Measurements from ENCODE around the gene AOPEP. TPM values are rescaled to one million over a fixed set of nuclear protein-coding genes. Genes with fewer than 3 reads are reported as not detected.
A peak's percentile ranks its signal among the peaks of the same experiment; 100 is the strongest.

AOPEP gene
- total and polyA plus RNA-seq, 2 donors (not counting 3 experiments of a cell fraction or from before 2014, with no cell fraction given): 20.2 to 41.6 TPM

DNA sequence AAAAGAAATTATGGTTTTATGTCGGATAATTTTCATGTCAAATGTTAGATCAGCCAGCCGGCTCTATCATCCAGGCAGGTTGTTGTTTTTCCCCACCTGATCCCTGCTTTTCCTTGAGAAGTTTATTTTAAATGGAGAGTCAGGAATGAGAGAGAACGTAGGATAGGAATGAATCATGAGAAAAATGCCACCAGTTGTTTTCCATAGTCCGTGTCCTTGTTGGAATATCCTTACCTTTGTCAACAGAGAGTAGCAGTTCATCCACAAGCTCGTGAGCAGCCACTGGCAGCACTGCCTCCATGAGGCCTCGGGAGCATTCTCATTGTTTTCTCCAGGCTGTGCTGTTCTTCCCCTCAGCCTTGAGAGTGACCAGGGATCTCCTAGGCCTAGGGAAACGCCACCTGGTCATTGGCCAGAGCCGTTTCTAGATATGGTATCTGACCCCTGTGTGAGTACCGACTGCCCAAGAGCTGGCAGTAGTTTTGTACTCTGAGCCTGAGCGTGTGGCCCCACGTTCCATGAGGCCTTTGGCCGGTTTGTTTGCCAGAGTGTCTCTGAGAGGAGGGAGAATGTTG lies 297.7 kb downstream of the AOPEP start:
- DNase-seq (ENCODE audit: low read depth, low spot score) (peak; percentile 77), FAIRE-seq (peak; percentile 69)
- Histone ChIP-seq H2AFZ (ENCODE audit: low read depth, low read length) (peak overlapping the region; percentile 20), H3K9ac (replicated peaks; ENCODE audit: extremely low read depth, insufficient read depth, low read length) (peak overlapping the region; percentile 36), H3K27ac (ENCODE audit: insufficient read depth, low read depth, low read length) (peak overlapping the region; percentile 64), H4K20me1 (replicated peaks; ENCODE audit: control insufficient read depth, extremely low read depth, insufficient read depth, low read length) (no peaks in the 10 kb centered on the region), H3K4me1 (ENCODE audit: control insufficient read depth, extremely low read depth, insufficient read depth, low read length) (peaks cover 38% of the 10 kb centered on the region), H3K27me3 (ENCODE audit: control insufficient read depth in 2 of 2, insufficient read depth in 2 of 2, low read length in 2 of 2) (no peaks in the 10 kb centered on the region), H3K79me2 (ENCODE audit: control insufficient read depth, insufficient read depth, low read length) (peaks cover 19% of the 10 kb centered on the region), H3K9me1 (replicated peaks; ENCODE audit: control insufficient read depth, extremely low read depth, insufficient read depth, low read length) (no peaks in the 10 kb centered on the region), H3K4me2 (ENCODE audit: insufficient read depth, low read length) (peak overlapping the region; percentile 73), H3K9me3 (replicated peaks; ENCODE audit: control insufficient read depth, insufficient read depth, low read length) (no peaks in the 10 kb centered on the region), H3K36me3 (ENCODE audit: control insufficient read depth in 2 of 2, extremely low read depth in 1 of 2, insufficient read depth in 2 of 2, low read length in 2 of 2) (peaks cover 9 to 12% of the 10 kb centered on the region in 2 experiments), H3K4me3 (replicated peaks in 1 of 3; ENCODE audit: insufficient read depth in 1 of 3, low read depth in 1 of 3, low read length in 3 of 3) (no peak overlapping the region)
- dilution Hi-C loops (cut with MboI; ENCODE audit: extremely low pct_ligation_motif_present, low sequenced_read_pairs) (no loop called here), intact Hi-C loops (cut with micrococcal nuclease) (loop anchor here (1.0 to 2.0 kb wide), 2 partner anchors 17 to 241 kb away; no protein-coding TSS in a partner anchor)
- ChIA-PET POLR2A (no interaction called here), CTCF (interaction anchor here (1.0 to 3.9 kb wide), 13 partner anchors 16 to 355 kb away, joined by 3 to 23 read pairs (median 6); no protein-coding TSS in a partner anchor)
- TSS peak; percentile 35 for BruUV-seq (replicated peaks)
- TF ChIP-seq POLR2A (IDR thresholded peaks at IDR 0.05; ENCODE audit: low read depth, low read length): no peak
- no peak for TF ChIP-seq POLR2AphosphoS5 (IDR thresholded peaks at IDR 0.05; ENCODE audit: insufficient read depth, low read depth, low read length)
- TF ChIP-seq JUN (IDR thresholded peaks at IDR 0.05; ENCODE audit: borderline replicate concordance, insufficient read depth, insufficient read length, low read depth): no peak
- no peak for TF ChIP-seq MAX (IDR thresholded peaks at IDR 0.05; ENCODE audit: insufficient read depth, insufficient read length)

- TF ChIP-seq EZH2 (IDR thresholded peaks at IDR 0.05; ENCODE audit: borderline replicate concordance, low read depth, low read length, severe bottlenecking) (no peak), MAX (IDR thresholded peaks at IDR 0.05; ENCODE audit: insufficient read depth, insufficient read length) (no peak), CTCF (IDR thresholded peaks at IDR 0.05; ENCODE audit: extremely low read depth in 1 of 2, insufficient read depth in 1 of 2, low read depth in 1 of 2, low read length in 2 of 2) (peak in 1 of 2 donors; percentile 33), JUN (IDR thresholded peaks at IDR 0.05; ENCODE audit: borderline replicate concordance, insufficient read depth, insufficient read length, low read depth) (peak; percentile 79), MYC (IDR thresholded peaks at IDR 0.05; ENCODE audit: low read depth, low read length) (no peak), POLR2AphosphoS5 (IDR thresholded peaks at IDR 0.05; ENCODE audit: insufficient read depth, low read depth, low read length) (peak; percentile 20), FOS (IDR thresholded peaks at IDR 0.05; ENCODE audit: borderline replicate concordance, insufficient read depth, low read length) (peak; percentile 13), POLR2A (IDR thresholded peaks at IDR 0.05; ENCODE audit: low read depth, low read length) (no peak), GATA2 (IDR thresholded peaks at IDR 0.05; ENCODE audit: insufficient read depth, insufficient read length, low read depth, low read length) (no peak)
- CTCF ChIA-PET: interaction anchor here (0.7 to 3.9 kb wide), 24 partner anchors 8 to 344 kb away, joined by 3 to 23 read pairs (median 4); no protein-coding TSS in a partner anchor
- H4K20me1 ChIP-seq (replicated peaks; ENCODE audit: control insufficient read depth, extremely low read depth, insufficient read depth, low read length): no peaks in the 10 kb centered on the region
- H3K4me1 ChIP-seq (ENCODE audit: control insufficient read depth, extremely low read depth, insufficient read depth, low read length): peaks cover 38% of the 10 kb centered on the region
- intact Hi-C loops (cut with micrococcal nuclease): loop anchor here (2.0 kb wide), 1 partner anchor 243 kb away; no protein-coding TSS in a partner anchor
- peak overlapping the region; percentile 7 for H3K27ac ChIP-seq (ENCODE audit: insufficient read depth, low read depth, low read length)
- H3K79me2 ChIP-seq (ENCODE audit: control insufficient read depth, insufficient read depth, low read length): peaks cover 22% of the 10 kb centered on the region
- BruUV-seq (replicated peaks): TSS peak; percentile 64
- dilution Hi-C loops (cut with MboI; ENCODE audit: extremely low pct_ligation_motif_present, low sequenced_read_pairs): no loop called here
- H3K9me1 ChIP-seq (replicated peaks; ENCODE audit: control insufficient read depth, extremely low read depth, insufficient read depth, low read length): no peaks in the 10 kb centered on the region
- DNase-seq (ENCODE audit: low read depth, low spot score) (peak; percentile 89), FAIRE-seq (peak; percentile 89)
- no peaks in the 10 kb centered on the region for H3K9me3 ChIP-seq (replicated peaks; ENCODE audit: control insufficient read depth, insufficient read depth, low read length)
- POLR2A ChIA-PET: no interaction called here
- peak overlapping the region; percentile 33 for H3K4me2 ChIP-seq (ENCODE audit: insufficient read depth, low read length)
- peaks cover 0 to 6% of the 10 kb centered on the region in 2 experiments for H3K36me3 ChIP-seq (ENCODE audit: control insufficient read depth in 2 of 2, extremely low read depth in 1 of 2, insufficient read depth in 2 of 2, low read length in 2 of 2)
- no peaks in the 10 kb centered on the region for H3K27me3 ChIP-seq (ENCODE audit: control insufficient read depth in 2 of 2, insufficient read depth in 2 of 2, low read length in 2 of 2)
- H3K9ac ChIP-seq (replicated peaks; ENCODE audit: extremely low read depth, insufficient read depth, low read length): peak overlapping the region; percentile 26
- peak overlapping the region in 1 of 3 experiments; percentile 20 for H3K4me3 ChIP-seq (replicated peaks in 1 of 3; ENCODE audit: insufficient read depth in 1 of 3, low read depth in 1 of 3, low read length in 3 of 3)
- no peak overlapping the region for H2AFZ ChIP-seq (ENCODE audit: low read depth, low read length)
Observed at GRCh38 chr9:95025213-95026147, 299.0 kb downstream of the AOPEP start.

Measured in endothelial cell of umbilical vein (primary cell).